NCI-H1092 (cell line): ENCODE data around the gene DDI1.

Experiments
- DNase-seq: peaks from one replicate; lab custom pipeline; 2025; lab: John Stamatoyannopoulos, UW

Gene DDI1

GRCh38 chr11:104078245-104078644 is 41.8 kb downstream of the DDI1 start:
- DNase-seq: no peak

DNA sequence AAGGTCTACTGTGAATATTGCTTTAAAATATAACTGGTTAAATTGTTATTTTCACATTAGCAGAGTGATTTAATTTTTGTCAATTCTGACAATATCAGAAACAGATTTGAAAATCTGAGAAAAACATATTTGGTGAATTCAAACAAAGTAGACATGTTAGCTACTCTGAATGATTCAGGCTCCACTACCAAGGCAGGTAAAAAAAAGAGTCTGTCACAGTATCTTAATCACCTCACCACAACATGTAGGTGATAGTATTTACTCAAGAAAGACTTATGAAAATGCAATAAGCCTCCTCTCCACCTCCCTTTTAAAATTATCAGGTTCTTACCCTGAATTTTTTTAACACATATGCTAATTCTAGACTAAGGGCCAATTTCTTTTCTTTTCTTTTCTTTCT is 42.6 kb downstream of the DDI1 start:
- DNase-seq: no peak

GRCh38 chr11:104086621-104087020 is 50.2 kb downstream of the DDI1 start:
- DNase-seq: no peak
